Neural progenitor cell (in vitro differentiated cells): ENCODE results near the gene EYS. TPM values are rescaled to one million over a fixed set of nuclear protein-coding genes. Genes with fewer than 3 reads are reported as not detected.

Experiments
- DNase-seq: peaks from one replicate; pipeline ENCODE4 v3.0.0-alpha.2; 2016; ENCODE audit warnings: low spot score
- H2AFZ ChIP-seq: fragments of 200-600 bp; sonication (generic); replicated peaks from 2 replicates; pipeline ENCODE4 v1.6.1; 2016; ENCODE audit warnings: antibody characterized with exemption
- H3F3A ChIP-seq: fragments of 200-600 bp; sonication (generic); 2 replicates; pipeline ENCODE4 v1.6.1; 2016; ENCODE audit warnings: antibody characterized with exemption, low read depth
- H3K27ac ChIP-seq: fragments of 200-600 bp; sonication (generic); 2 replicates; pipeline ENCODE4 v1.5.1; 2016; ENCODE audit warnings: mild to moderate bottlenecking
- H3K27me3 ChIP-seq: fragments of 200-600 bp; sonication (generic); 2 replicates; pipeline ENCODE4 v1.6.1; 2016; ENCODE audit warnings: mild to moderate bottlenecking, moderate library complexity
- H3K36me3 ChIP-seq: fragments of 200-600 bp; sonication (generic); 2 replicates; pipeline ENCODE4 v1.5.1; 2016
- H3K4me1 ChIP-seq: fragments of 200-600 bp; sonication (generic); 2 replicates; pipeline ENCODE4 v1.6.1; 2016; ENCODE audit warnings: mixed run types
- H3K4me2 ChIP-seq: fragments of 200-600 bp; sonication (generic); 2 replicates; pipeline ENCODE4 v1.6.1; 2016
- H3K4me3 ChIP-seq: fragments of 200-600 bp; sonication (generic); 2 replicates; pipeline ENCODE4 v1.5.1; 2016
- H3K79me2 ChIP-seq: fragments of 200-600 bp; sonication (generic); 2 replicates; pipeline ENCODE4 v1.6.1; 2016; ENCODE audit warnings: low read depth
- H3K9ac ChIP-seq: fragments of 200-600 bp; sonication (generic); 2 replicates; pipeline ENCODE4 v1.6.1; 2016
- H3K9me3 ChIP-seq: fragments of 200-600 bp; sonication (generic); 2 replicates; pipeline ENCODE4 v1.5.1; 2016; ENCODE audit warnings: low read depth
- H4K20me1 ChIP-seq: fragments of 200-600 bp; sonication (generic); 2 replicates; pipeline ENCODE4 v1.6.1; 2016; ENCODE audit warnings: low read depth
- H3K27ac Mint-ChIP-seq: 3 replicates; pipeline ENCODE4 v1.8.0; 2021; ENCODE audit warnings: mixed read lengths
- H3K27me3 Mint-ChIP-seq: 2 replicates; pipeline ENCODE4 v1.8.0; 2022; ENCODE audit warnings: low read depth, mild to moderate bottlenecking, inconsistent platforms, moderate library complexity, mixed read lengths; ENCODE audit not compliant: insufficient read depth
- H3K36me3 Mint-ChIP-seq: 3 replicates; pipeline ENCODE4 v1.8.0; 2021; ENCODE audit warnings: mixed read lengths
- H3K4me1 Mint-ChIP-seq: 3 replicates; pipeline ENCODE4 v1.8.0; 2021; ENCODE audit warnings: mixed read lengths
- H3K4me3 Mint-ChIP-seq: 3 replicates; pipeline ENCODE4 v1.8.0; 2021; ENCODE audit warnings: mild to moderate bottlenecking, moderate library complexity, mixed read lengths
- H3K9me3 Mint-ChIP-seq: 3 replicates; pipeline ENCODE4 v1.8.0; 2020; ENCODE audit warnings: mixed read lengths
- EZH2 ChIP-seq: fragments of 200-600 bp; sonication (generic); IDR thresholded peaks from 2 replicates; pipeline ENCODE4 v1.6.1; 2017; ENCODE audit warnings: antibody characterized with exemption, mild to moderate bottlenecking, moderate library complexity
- EZH2phosphoT487 ChIP-seq: fragments of 200-600 bp; sonication (generic); IDR thresholded peaks from 2 replicates; pipeline ENCODE4 v1.6.1; 2017; ENCODE audit warnings: antibody characterized with exemption
- total RNA-seq: library from RNA; depleted of rRNA; stranded (reverse); fragments of >200 nt; gene quantifications from 2 replicates; pipeline ENCODE4 v1.2.3, GENCODE V29; 2015; ENCODE audit warnings: low replicate concordance
- TF ChIP-seq, protein P1 (sequence below): fragments of 200-600 bp; sonication (generic); IDR thresholded peaks from 2 replicates; pipeline ENCODE4 v1.5.1; 2017; ENCODE audit warnings: antibody characterized with exemption, mild to moderate bottlenecking

The EYS gene
- total RNA-seq, 1 donor from 2014 or later, result not detected

GRCh38 chr6:63997221-63997620 is 1709.8 kb downstream of the EYS start:
- H3K9me3 Mint-ChIP-seq, result peaks cover 6% of the 10 kb centered on the region
- H3F3A ChIP-seq, result no peaks in the 10 kb centered on the region
- H3K4me3 ChIP-seq, result no peak overlapping the region
- no peaks in the 10 kb centered on the region for H3K9me3 ChIP-seq
- no peak overlapping the region for H3K27ac ChIP-seq
- H3K4me3 Mint-ChIP-seq, result no peak overlapping the region
- H3K36me3 Mint-ChIP-seq, result no peaks in the 10 kb centered on the region
- peak overlapping the region; percentile 85 for H2AFZ ChIP-seq
- H3K36me3 ChIP-seq, result no peaks in the 10 kb centered on the region
- H3K27me3 Mint-ChIP-seq, result no peaks in the 10 kb centered on the region
- no peaks in the 10 kb centered on the region for H3K27me3 ChIP-seq
- no peak overlapping the region for H3K27ac Mint-ChIP-seq
- H3K4me1 Mint-ChIP-seq, result no peaks in the 10 kb centered on the region
- no peaks in the 10 kb centered on the region for H3K79me2 ChIP-seq
- no peaks in the 10 kb centered on the region for H4K20me1 ChIP-seq
- no peak overlapping the region for H3K9ac ChIP-seq
- no peak overlapping the region for H3K4me2 ChIP-seq
- no peaks in the 10 kb centered on the region for H3K4me1 ChIP-seq
- DNase-seq, result no peak
- no peak for TF ChIP-seq EZH2phosphoT487

GRCh38 chr6:63985223-63985622 is 1721.8 kb downstream of the EYS start:
- H4K20me1 ChIP-seq, result no peaks in the 10 kb centered on the region
- H3K4me3 ChIP-seq, result no peak overlapping the region
- no peaks in the 10 kb centered on the region for H3K36me3 ChIP-seq
- TF ChIP-seq, protein P1, sequence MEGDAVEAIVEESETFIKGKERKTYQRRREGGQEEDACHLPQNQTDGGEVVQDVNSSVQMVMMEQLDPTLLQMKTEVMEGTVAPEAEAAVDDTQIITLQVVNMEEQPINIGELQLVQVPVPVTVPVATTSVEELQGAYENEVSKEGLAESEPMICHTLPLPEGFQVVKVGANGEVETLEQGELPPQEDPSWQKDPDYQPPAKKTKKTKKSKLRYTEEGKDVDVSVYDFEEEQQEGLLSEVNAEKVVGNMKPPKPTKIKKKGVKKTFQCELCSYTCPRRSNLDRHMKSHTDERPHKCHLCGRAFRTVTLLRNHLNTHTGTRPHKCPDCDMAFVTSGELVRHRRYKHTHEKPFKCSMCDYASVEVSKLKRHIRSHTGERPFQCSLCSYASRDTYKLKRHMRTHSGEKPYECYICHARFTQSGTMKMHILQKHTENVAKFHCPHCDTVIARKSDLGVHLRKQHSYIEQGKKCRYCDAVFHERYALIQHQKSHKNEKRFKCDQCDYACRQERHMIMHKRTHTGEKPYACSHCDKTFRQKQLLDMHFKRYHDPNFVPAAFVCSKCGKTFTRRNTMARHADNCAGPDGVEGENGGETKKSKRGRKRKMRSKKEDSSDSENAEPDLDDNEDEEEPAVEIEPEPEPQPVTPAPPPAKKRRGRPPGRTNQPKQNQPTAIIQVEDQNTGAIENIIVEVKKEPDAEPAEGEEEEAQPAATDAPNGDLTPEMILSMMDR, result no peak
- no peak for TF ChIP-seq EZH2phosphoT487
- TF ChIP-seq EZH2, result no peak
- H3K4me1 Mint-ChIP-seq, result no peaks in the 10 kb centered on the region
- H3K27ac Mint-ChIP-seq, result no peak overlapping the region
- H3K27me3 ChIP-seq, result no peaks in the 10 kb centered on the region
- no peaks in the 10 kb centered on the region for H3K9me3 ChIP-seq
- no peak overlapping the region for H3K4me2 ChIP-seq
- H3K9me3 Mint-ChIP-seq, result no peaks in the 10 kb centered on the region
- no peak for DNase-seq
- no peak overlapping the region for H3K9ac ChIP-seq
- H3K4me1 ChIP-seq, result no peaks in the 10 kb centered on the region
- no peaks in the 10 kb centered on the region for H3F3A ChIP-seq
- H3K4me3 Mint-ChIP-seq, result no peak overlapping the region
- H2AFZ ChIP-seq, result no peak overlapping the region
- H3K27ac ChIP-seq, result no peak overlapping the region
- no peaks in the 10 kb centered on the region for H3K79me2 ChIP-seq
- no peaks in the 10 kb centered on the region for H3K27me3 Mint-ChIP-seq
- H3K36me3 Mint-ChIP-seq, result no peaks in the 10 kb centered on the region

DNA sequence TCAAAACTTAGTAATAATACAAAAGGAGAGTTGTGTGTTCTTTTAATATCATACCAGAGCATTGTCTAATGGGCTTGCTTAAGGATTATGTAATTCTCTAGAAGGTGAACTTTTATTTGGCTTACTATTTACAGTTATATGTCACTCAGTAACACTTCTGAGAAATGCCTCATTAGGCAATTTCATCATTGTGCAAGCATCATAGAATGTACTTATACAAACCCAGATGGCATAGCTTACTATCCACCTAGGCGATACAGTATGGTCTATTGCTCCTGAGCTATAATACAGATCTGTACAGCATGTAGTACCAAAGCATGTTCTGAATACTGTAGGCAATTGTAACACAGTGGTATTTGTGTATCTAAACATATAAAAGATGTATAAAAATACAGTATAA is 1731.3 kb downstream of the EYS start:
- no peak overlapping the region for H3K4me3 ChIP-seq
- peaks cover 4% of the 10 kb centered on the region for H3K4me1 Mint-ChIP-seq

DNA sequence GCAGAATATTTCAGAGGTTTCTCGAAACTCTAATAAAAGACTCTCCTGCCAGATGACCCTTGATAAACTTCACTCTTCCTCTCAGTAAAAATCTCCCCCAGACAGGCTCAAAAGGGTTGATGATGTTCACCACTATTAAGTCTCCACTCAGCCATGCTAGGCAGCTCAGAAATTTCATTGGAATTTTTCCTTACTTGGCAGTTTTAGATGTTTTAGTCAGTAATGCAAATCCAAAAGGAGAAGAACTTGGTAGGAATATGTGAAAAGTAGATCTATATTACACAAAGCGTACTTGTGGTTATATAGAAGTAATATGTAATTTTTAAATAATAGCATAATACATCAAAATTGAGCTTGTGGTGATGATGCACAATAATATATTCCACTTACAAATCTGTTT is 1738.4 kb downstream of the EYS start:
- no peaks in the 10 kb centered on the region for H3K27me3 ChIP-seq
- H3K79me2 ChIP-seq, result no peaks in the 10 kb centered on the region
- H3K27ac ChIP-seq, result no peak overlapping the region
- H3K27ac Mint-ChIP-seq, result no peak overlapping the region
- H3K36me3 ChIP-seq, result no peaks in the 10 kb centered on the region
- H3K36me3 Mint-ChIP-seq, result peaks cover 2% of the 10 kb centered on the region
- H3K9ac ChIP-seq, result no peak overlapping the region
- no peaks in the 10 kb centered on the region for H3K9me3 Mint-ChIP-seq
- H3K9me3 ChIP-seq, result no peaks in the 10 kb centered on the region
- H3K27me3 Mint-ChIP-seq, result peaks cover 8% of the 10 kb centered on the region
- peaks cover 37% of the 10 kb centered on the region for H3K4me1 Mint-ChIP-seq
- H3K4me1 ChIP-seq, result peaks cover 27% of the 10 kb centered on the region
- no peak overlapping the region for H3K4me2 ChIP-seq
- no peak overlapping the region for H3K4me3 Mint-ChIP-seq
- no peak overlapping the region for H3K4me3 ChIP-seq
- no peaks in the 10 kb centered on the region for H3F3A ChIP-seq
- no peak for DNase-seq
- TF ChIP-seq EZH2phosphoT487 (no peak), EZH2 (no peak)
- TF ChIP-seq, protein P1, result no peak
- no peaks in the 10 kb centered on the region for H4K20me1 ChIP-seq
- peak overlapping the region; percentile 19 for H2AFZ ChIP-seq

More for the DNA sequence above, 1731.3 kb downstream of the EYS start:
- Mint-ChIP-seq H3K36me3 (peaks cover 2% of the 10 kb centered on the region), H3K9me3 (no peaks in the 10 kb centered on the region), H3K27me3 (peaks cover 2% of the 10 kb centered on the region), H3K4me3 (no peak overlapping the region), H3K27ac (no peak overlapping the region)
- DNase-seq, result no peak
- TF ChIP-seq, protein P1, result no peak
- TF ChIP-seq EZH2 (no peak), EZH2phosphoT487 (no peak)
- Histone ChIP-seq H4K20me1 (no peaks in the 10 kb centered on the region), H3F3A (no peaks in the 10 kb centered on the region), H3K9ac (no peak overlapping the region), H3K4me2 (no peak overlapping the region), H3K79me2 (no peaks in the 10 kb centered on the region), H3K36me3 (no peaks in the 10 kb centered on the region), H3K27me3 (no peaks in the 10 kb centered on the region), H3K9me3 (no peaks in the 10 kb centered on the region), H3K4me1 (peaks cover 8% of the 10 kb centered on the region), H3K27ac (no peak overlapping the region), H2AFZ (no peak overlapping the region)
